ENCODE results near the gene SPTBN1.

SPTBN1 gene

DNA sequence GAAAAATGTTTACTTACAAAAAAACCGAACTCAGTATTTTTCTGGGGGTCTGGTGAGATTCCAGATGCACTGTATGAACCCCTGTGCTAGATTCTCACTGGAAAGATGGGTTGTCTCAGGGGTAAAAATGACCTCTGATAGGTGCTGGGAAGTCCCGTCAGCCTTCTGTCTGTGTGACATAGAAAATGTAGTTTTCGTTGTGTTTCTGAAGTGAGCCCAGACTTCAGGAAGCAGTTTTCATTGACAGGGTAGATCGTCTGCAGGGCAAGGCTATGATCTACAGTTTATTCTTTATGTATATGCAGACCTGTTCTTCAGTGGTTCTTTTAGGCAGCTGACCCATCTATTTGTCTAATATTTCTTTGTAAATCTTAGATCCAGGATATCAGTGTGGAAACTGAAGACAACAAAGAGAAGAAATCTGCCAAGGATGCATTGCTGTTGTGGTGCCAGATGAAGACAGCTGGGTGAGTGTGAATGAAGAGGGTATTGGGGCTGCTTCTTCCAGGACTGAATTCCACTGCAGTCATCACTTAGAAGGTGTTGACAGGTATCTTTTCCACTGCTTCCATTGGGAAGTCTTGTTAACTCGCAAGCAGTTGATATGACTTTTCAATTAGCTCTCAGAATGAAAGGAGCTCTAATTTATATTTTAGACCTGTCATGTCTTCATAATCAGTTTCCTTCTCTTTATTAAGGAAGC is 159.9 kb downstream of the SPTBN1 start:
- FAIRE-seq: no peak

DNA sequence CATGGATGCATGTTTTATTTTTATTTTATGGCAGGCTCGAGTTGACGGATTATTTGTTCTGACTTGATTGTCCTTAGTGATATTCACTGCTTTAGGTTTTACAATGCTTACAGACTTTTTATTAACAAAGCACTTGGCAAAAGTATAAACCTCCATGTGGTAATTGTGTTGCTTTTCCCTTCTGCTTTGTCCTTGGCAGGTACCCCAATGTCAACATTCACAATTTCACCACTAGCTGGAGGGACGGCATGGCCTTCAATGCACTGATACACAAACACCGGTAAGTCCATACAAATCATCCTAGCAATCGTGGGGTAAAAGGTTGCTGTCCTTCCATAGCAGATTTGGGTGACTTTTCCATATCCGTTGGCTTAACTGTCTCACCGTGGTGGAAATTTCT is 161.3 kb downstream of the SPTBN1 start:
- no peak for FAIRE-seq

DNA sequence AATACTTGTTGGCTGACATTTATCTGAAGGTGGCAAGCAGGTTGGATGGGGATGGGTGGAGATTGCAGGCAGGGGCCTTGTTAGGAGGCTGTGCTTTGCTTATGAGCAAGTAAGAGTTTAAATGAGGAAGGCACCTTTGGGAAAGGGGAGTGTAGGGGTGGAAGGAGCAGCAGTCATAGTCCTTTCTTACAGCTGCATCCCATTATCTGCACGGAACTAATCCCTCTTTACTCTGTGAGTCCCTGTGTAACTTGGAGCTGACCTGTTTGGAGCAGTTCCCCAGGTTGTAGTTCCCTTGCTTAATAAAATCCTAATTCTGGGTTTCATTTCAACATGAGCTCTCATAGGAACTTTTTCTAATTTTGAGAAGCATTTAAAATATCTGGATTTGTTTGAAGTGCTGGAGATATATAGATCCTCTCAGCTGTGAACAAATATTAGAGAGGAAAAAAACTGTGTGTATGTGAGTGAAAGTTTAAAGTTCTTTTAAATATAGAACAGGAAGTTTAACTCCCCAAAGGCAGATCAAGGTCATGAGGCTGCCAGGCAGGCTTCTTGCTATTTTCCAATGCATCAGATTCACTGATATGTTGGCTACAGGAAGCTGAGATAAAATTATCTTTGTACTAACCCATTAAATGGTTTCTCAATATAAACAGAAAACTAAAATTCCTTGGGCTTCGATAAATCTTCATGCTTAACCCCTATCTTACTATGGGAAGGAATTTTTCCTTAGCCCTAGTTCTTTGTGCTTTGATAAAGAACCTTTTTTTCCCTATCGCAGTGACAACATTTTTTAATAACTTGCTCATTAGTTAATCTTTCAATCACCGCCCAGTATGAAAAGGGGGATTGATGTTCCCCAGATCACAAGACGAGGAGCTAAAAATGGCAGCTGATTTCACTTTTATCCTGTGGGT is 162.8 kb downstream of the SPTBN1 start:
- no peak for FAIRE-seq

DNA sequence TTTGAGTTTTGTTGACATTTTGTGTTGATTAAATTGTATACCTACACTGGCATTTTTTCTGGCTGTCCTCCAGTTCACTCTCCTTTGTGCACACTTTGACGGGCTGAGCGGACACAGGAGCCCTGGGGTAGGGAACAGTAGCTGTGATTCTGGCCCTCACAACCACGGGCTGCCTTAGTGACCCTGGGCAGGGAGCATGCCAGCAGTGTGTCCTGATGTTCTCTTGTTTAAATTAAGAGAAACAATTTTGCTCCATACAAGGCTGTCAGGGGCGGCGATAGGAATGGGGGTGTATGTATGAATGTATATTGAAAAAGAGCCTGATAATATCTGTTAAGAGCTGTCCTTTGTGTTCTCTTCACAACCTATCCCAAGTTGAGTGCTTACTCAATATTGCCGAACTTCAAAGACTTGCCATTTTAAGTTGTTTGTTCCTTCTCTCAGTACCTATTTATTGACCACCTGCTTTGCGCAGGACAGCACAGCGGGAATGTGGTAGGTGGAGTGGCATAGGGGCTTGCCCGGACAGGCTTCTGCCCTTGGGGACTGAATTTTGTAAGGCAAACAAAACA is 163.6 kb downstream of the SPTBN1 start:
- no peak for FAIRE-seq

GRCh38 chr2:54620948-54621347 is 164.8 kb downstream of the SPTBN1 start:
- no peak for FAIRE-seq

DNA sequence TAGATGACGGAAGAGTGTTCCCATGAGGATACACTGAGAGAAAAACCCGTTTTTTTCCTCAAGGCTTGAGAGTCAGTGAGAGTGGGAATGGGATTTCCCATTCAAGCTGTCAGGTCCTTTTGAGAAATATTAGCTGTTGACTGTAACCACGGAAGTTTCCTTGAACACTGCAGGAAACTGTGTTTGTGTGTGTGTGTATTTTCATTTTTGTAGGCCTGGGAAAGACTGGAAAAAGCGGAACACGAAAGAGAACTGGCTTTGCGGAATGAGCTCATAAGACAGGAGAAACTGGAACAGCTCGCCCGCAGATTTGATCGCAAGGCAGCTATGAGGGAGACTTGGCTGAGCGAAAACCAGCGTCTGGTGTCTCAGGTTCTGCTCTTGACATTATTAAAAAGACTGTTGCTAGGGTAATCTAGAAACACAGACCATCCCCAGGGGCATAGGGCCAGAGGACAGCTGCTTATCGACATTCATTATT is 168.5 kb downstream of the SPTBN1 start:
- no peak for FAIRE-seq

DNA sequence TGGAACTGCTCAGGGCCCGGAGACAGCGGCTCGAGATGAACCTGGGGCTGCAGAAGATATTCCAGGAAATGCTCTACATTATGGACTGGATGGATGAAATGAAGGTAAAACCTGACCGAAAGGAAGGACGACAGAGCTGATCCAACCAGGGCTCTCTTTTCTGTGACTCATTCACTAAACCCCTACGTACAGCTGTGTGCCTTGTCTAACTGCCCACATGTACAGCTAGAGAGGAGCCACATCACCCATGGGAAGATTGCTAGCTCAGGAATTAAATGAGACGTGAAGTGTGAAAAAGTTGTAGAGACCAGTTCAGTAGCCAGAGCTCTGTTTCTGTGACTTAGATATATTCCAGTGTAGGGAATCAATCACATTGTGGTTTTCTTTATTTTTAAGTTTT is 170.0 kb downstream of the SPTBN1 start:
- no peak for FAIRE-seq

- FAIRE-seq: no peak
Observed at GRCh38 chr2:54626884-54627283, 170.8 kb downstream of the SPTBN1 start.

- no peak for FAIRE-seq
Observed at GRCh38 chr2:54627973-54628372, 171.8 kb downstream of the SPTBN1 start.

DNA sequence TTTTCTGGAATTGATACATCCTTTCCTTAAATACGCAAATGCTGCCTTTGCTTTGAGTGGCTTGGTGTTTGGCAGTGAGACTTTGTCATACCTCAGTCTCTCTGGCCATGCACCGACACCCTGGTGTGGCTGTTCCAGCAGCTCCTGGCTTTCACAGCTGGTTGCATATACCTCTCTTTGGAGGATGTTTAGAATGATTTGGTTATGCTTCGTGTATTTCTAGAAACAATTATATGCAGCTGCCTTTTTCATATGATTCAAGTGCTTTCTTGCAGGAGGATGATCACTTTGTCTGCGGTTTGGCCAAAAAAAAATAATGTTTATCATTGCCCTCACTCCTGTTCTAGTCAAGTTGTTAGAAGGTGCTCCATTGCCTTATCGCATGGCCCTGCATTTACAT is 172.3 kb downstream of the SPTBN1 start:
- no peak for FAIRE-seq

DNA sequence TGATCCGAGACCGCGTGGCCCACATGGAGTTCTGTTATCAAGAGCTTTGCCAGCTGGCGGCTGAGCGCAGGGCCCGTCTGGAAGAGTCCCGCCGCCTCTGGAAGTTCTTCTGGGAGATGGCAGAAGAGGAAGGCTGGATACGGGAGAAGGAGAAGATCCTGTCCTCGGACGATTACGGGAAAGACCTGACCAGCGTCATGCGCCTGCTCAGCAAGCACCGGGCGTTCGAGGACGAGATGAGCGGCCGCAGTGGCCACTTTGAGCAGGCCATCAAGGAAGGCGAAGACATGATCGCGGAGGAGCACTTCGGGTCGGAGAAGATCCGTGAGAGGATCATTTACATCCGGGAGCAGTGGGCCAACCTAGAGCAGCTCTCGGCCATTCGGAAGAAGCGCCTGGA is 172.8 kb downstream of the SPTBN1 start:
- FAIRE-seq: no peak

GRCh38 chr2:54629390-54629789 is 173.3 kb downstream of the SPTBN1 start:
- no peak for FAIRE-seq

DNA sequence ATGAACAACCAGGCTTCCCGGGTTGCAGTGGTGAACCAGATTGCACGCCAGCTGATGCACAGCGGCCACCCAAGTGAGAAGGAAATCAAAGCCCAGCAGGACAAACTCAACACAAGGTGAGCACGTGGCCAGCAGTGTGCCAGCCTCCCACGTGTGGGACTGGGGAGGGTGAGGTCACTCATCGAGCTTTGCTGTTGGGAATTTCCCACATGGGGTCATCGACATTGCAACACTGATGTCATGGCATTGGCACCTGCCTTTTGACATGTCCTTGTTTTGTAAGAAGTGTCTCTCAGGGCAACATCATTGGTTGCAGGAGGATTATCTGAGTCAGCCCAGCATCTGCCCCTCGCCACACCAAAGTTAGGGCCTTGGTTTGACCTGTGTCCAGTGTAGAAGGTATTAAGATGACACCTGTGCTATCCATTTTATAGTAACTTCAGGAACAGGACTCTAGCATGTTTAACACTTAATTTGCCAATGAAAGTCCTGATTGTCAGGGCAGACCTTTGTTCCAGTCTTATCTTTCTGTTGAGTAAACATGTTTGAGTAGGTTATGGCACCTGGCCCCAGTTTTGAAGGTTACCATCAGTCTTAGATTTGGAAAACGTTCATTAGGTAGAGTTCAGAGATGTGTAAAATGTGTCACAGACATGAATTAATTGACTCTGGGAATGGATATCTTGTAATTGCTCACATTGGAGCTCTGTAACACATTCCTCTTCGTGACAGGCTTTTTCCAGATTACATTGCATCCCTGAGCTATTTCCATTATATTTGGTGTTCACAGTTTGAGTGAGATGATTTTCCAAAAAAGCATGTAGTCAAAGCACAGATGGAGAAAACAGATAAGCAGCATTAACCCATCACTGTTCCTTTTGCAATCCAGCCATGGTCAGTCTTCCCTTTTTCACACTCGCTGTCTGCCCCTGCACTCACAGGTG is 174.1 kb downstream of the SPTBN1 start:
- FAIRE-seq: no peak

DNA sequence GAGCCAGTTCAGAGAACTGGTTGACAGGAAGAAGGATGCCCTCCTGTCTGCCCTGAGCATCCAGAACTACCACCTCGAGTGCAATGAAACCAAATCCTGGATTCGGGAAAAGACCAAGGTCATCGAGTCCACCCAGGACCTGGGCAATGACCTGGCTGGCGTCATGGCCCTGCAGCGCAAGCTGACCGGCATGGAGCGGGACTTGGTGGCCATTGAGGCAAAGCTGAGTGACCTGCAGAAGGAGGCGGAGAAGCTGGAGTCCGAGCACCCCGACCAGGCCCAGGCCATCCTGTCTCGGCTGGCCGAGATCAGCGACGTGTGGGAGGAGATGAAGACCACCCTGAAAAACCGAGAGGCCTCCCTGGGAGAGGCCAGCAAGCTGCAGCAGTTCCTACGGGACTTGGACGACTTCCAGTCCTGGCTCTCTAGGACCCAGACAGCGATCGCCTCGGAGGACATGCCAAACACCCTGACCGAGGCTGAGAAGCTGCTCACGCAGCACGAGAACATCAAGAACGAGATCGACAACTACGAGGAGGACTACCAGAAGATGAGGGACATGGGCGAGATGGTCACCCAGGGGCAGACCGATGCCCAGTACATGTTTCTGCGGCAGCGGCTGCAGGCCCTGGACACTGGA is 174.9 kb downstream of the SPTBN1 start:
- FAIRE-seq: no peak

GRCh38 chr2:54631755-54632154 is 175.6 kb downstream of the SPTBN1 start:
- FAIRE-seq: no peak

DNA sequence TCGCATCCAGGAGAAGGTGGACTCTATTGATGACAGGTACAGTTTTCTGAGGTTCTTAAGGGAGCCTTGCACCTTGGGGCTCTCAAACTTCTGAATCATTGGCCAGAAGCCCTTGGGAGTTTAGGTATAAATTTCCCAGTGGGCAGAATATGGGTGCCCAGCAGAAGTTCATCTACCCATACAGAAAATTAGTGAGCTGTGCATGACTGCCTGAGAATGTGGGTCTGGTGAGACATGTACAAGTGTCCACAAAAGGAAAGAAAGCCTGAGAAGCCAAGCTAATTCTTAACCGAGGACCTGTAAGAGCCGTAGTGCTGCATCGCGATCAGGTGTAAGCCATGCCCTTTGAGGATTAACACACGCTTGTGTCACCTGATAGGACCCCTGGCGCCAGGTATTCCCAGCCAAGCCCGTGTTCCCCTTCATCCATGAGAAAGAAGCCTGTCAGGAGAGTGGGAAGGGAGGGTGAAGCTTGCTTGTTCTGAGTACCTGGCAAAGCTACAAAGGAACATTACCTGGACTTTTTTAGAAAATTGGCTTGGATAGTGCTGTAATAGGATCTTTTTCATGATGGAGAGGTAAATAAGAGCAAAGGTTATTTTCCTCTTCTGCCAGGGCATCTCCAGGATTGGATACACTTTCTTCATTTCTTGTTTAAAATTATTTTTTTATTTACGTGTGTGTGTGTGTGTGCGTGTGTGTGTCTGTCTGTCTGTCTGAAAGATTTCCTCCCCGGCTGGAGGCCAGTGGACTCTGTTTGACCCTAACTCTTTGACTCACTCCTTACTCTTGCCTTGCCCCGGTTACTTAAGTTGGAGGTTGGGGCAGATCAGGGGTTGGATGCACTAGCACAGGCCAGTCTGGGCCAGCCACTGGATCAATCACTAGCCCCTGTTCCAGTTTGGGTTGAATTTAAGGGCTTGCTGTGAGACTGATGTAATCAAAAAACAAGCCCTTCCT is 176.9 kb downstream of the SPTBN1 start:
- FAIRE-seq: no peak

- no peak for FAIRE-seq
Observed at GRCh38 chr2:54634021-54634420, 177.9 kb downstream of the SPTBN1 start.

DNA sequence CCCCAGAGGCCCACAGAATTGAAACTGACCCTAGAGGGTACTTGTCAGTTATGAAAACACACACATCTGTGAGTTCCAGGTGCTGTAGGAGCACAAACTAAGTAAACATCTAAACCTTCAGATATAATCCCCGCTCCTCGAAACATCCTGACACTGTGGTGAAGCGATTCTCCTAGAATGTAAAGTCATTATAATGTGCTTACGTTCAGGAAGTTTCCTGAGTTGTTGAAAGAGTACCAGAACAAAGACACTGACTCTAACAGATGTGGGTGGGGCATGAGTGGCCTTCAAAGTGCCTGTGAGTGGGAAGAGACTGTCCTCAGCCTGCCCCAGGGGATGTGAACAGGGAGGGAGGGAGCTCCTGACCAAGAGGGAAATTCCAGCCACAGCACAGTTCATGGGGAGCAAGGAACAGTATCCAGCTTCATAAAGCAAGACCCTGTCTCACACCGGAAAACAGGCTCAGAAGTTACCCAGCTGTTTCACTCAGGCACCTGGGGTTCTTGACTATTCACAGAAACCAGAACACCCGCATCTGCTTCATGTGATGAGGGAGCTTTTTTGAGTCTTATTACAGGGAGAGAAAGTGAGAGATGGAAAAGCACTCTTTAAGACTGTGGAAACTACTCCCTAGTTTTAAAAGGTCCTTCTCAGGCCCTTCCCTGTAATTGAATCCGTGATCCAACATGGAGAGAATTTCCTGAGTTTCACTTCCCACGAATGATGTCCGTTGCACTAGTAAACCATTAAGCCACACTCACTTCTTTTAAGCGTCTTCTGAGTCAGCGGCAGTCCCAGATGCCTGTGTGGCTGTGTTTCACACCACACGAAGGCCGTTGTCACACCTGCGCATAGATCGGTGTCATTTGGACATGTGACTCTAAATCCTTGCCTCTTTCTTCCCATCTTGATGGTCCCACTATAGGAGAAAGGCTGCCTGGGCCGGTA is 178.7 kb downstream of the SPTBN1 start:
- no peak for FAIRE-seq

DNA sequence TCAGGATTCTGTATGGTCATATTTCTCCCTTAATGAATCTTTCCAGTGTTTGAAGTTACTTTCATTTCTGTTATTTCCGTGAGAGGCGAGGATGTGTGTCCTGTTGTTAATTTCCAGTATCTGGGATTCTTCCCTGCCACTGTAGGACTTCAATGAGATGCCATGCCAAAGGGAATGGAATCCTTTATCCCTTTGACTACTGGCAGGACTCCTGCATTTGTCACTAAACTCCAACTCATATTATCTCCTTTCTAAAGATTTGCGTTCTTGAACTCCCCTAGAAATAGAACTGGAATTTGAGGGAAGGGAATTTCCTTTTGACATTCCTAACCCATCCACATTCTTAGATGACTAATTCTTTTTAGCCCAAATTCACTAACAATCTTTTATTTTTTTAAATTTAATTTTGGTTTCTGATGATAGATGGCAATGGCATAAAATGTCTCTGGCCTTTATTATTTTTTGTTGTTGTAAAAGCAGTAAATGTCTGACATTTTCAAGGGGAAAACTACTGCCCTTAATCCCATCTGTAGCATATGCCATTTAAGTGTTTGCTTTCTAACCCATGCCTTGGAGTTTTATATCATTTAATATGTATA is 179.5 kb downstream of the SPTBN1 start:
- no peak for FAIRE-seq

Measured in colon (tissue), 2 donors.